NCI-H82 (cell line): ENCODE measurements around the gene MON1B.
"Not testable (repeated sequence)": the region's sequence is repeated elsewhere in the genome, so short reads cannot be mapped to it uniquely, and the experiment has no call there.

Experiments used
- DNase-seq: peaks from one replicate; lab custom pipeline; 2025; lab: John Stamatoyannopoulos, UW

The MON1B gene

GRCh38 chr16:77190478-77191258 is at the start of gene MON1B:
Gene MON1B, plus strand, starts transcription at chr16:77191190. Its CDS starts 296 bp downstream, at chr16:77191486.
- peak; percentile 98 for DNase-seq

GRCh38 chr16:77143364-77143763 is 47.6 kb upstream of the MON1B start:
- no peak for DNase-seq

GRCh38 chr16:77148121-77148520 is 42.9 kb upstream of the MON1B start:
- no peak for DNase-seq

- no peak for DNase-seq
Measured at GRCh38 chr16:77157346-77158058, 33.5 kb upstream of the MON1B start.

- DNase-seq = no peak
Measured at GRCh38 chr16:77158293-77158692, 32.7 kb upstream of the MON1B start.

- no peak for DNase-seq
Measured at GRCh38 chr16:77165006-77165405, 26.0 kb upstream of the MON1B start.

GRCh38 chr16:77165536-77166236 is 25.3 kb upstream of the MON1B start:
- DNase-seq = not testable (repeated sequence)

GRCh38 chr16:77166726-77167125 is 24.3 kb upstream of the MON1B start:
- DNase-seq = no peak

- no peak for DNase-seq
Measured at GRCh38 chr16:77168901-77169300, 22.1 kb upstream of the MON1B start.

- peak; percentile 60 for DNase-seq
Measured at GRCh38 chr16:77169650-77170236, 21.2 kb upstream of the MON1B start.

- no peak for DNase-seq
Measured at GRCh38 chr16:77170805-77171204, 20.2 kb upstream of the MON1B start.

- peak; percentile 82 for DNase-seq
Measured at GRCh38 chr16:77171745-77172635, 19.0 kb upstream of the MON1B start.

- DNase-seq = no peak
Measured at GRCh38 chr16:77172951-77173350, 18.0 kb upstream of the MON1B start.

GRCh38 chr16:77183137-77183536 is 7.9 kb upstream of the MON1B start:
- DNase-seq = no peak

GRCh38 chr16:77186298-77186697 is 4.7 kb upstream of the MON1B start:
- DNase-seq = not testable (repeated sequence)

- DNase-seq = peak; percentile 52
Measured at GRCh38 chr16:77190190-77190477, 856 bp upstream of the MON1B start.

- DNase-seq = peak; percentile 18
Measured at GRCh38 chr16:77191259-77191969, 424 bp downstream of the MON1B start.

- DNase-seq = no peak
Measured at GRCh38 chr16:77193377-77193776, 2.4 kb downstream of the MON1B start.

GRCh38 chr16:77194295-77195231 is 3.6 kb downstream of the MON1B start:
- DNase-seq = no peak

GRCh38 chr16:77195411-77195810 is 4.4 kb downstream of the MON1B start:
- DNase-seq = no peak
